Fibroblast of skin of right biceps (primary cell): ENCODE measurements around the gene SUPT20H.

ENCODE experiments used
- DNase-seq: peaks from one replicate; pipeline ENCODE4 v3.0.0-alpha.2; 2013

The SUPT20H gene

DNA sequence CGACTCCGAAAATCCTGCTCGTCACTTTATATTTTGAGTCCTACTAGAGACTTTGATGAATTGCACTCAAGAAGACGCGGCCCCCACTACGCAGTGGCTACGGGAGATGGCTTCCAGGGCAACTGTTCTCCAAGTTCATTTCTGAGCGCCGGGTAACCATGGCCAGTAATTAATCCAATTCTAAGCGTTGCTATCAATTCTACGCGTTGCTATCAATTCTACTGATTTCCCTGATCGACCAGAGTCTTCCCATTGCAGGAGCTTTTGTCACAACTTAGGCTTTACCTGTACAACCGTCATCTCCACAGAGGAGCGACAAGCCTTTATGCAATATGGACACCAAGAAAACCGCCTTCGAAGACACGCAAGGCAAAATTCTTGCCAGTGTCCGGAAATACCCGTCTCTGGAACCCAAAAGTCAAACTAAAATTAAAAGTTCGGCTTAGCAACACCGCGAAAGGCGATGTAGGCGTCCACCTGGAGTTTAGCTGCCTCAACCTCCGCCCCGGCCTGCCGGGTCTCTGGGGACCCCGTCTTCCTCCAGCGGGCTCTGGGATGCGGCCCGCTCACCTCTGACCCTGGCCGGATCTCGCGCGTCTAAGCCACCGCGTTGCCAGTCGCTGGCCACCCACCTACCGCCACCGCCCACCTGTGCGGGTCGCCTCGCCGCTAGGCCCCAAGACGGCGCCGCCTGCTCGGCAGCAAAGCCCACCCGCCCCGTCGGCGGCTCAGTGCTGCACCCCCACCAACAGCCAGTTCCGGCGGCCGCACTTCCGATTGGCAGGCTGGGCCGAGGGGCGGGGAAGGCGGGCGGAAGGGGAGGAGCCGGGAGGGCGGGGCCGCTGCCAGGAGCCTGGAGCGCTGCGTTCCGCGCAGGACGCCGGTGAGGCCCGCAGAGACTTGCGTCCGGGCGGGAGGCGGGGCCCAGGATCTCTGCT is at the start of gene SUPT20H:
Gene SUPT20H (minus strand): TSS at position 779 of the 938 bp plus-strand sequence. CDS start 8,198 bp downstream, outside the sequence.
- peak; percentile 93 for DNase-seq

DNA sequence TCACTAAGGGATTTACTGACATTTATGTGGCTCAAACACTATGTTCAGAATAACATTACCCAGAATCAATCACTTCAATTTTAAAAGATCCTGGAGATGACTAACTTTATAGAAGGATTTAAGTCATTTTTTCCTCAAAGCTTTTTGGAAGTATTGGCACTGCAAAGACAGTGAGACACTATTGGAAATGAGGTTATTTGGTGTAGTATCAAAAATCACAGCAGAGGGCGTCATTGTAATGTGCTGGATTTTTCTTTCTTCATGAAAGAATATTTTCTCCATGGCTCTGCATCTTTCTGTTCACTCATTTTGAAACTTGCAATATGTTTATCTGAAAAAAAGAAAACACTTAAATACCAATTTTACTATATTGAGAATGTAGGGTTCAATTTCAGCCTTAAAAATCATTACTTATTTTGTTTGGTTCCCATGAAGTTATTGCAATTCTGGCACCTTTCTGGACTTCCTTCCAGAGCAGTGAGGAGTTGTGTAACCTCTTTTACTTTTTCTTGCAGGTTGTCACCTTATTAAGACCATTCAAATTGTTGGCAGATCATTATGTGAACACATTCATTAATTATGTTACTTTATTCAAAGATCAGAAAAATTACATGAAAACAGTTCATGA is 49.7 kb upstream of the SUPT20H start:
- peak; percentile 77 for DNase-seq

DNA sequence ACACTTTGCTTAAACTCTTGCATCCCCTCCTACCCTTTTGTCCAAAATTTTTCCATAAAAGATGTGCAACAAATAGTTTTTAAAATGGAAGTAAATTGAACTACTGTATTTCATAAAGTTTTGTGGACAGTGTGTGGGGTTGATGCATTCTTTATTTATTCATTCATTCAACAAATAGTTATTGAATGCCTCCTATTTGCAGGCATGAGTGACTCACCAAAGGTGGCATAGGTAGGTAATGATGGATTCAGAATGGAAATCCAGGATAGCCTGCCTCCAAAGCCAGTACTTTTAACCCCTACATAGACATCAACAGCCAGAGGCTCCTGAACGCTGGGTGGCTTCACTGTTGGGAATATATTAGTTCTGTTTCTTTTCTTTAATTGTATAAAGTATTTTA is 48.4 kb upstream of the SUPT20H start:
- no peak for DNase-seq

GRCh38 chr13:37107456-37107855 is 48.0 kb upstream of the SUPT20H start:
- DNase-seq = peak; percentile 35

DNA sequence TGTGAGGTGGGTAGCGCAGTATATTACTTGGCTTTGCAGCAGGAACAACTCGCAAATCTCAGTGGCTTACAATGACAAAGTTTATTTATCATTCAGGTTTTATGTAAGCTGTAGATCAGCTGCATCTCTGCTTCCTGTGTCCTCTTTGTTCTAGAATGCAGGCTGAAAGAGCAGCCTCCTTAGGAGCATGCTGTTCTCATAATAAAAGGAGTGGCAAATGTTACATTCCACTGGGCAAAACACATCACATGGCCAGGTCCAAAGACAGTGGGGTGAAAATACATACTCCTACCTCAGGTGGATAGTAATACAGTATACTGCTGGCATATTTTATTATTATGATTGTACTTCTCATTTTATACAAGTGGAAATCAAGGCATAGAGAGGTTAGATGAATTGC is 47.2 kb upstream of the SUPT20H start:
- DNase-seq = no peak

GRCh38 chr13:37105251-37105714 is 45.8 kb upstream of the SUPT20H start, which contains the start of gene CSNK1A1L:
CSNK1A1L (minus strand) TSS chr13:37105664; CDS start chr13:37105256, 408 bp downstream.
- no peak for DNase-seq

GRCh38 chr13:37102896-37103295 is 43.4 kb upstream of the SUPT20H start:
- peak; percentile 9 for DNase-seq

DNA sequence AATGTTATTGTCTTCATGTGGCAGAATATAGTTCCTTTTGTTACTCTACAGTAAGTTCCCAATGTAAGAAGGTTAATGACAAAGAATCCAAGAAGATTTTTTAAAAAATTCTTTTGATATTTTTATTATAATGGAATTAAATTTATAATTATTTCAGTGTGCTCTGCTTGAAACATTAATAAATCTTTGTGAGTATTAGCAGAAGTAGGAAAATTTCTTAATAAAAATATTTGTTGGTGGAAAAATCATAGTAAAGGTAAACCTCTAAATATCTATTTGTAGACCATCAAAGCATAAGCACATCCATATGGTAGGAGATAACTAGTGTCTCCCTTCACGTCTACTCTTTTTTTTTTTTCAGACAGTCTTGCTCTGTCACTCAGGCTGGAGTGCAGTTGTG is 41.7 kb upstream of the SUPT20H start:
- DNase-seq = no peak

DNA sequence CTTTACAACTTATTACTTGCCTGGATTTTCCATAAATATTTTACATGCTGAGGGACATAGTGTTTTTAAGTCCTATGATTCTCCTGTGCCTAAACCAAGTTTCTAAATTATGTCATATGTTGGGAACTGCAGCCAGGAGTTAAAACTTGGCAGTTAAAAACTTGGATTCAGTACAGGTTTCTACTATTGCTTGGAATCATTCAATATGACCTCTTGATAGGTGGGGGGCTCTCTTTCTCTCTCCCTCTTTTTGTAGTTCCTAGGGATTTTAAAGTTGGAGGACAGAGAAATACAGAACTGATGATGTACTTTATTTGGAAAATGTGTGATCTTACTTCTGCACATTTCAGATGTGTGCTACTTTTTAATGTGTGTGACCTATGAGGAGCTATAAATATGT is 41.2 kb upstream of the SUPT20H start:
- no peak for DNase-seq

DNA sequence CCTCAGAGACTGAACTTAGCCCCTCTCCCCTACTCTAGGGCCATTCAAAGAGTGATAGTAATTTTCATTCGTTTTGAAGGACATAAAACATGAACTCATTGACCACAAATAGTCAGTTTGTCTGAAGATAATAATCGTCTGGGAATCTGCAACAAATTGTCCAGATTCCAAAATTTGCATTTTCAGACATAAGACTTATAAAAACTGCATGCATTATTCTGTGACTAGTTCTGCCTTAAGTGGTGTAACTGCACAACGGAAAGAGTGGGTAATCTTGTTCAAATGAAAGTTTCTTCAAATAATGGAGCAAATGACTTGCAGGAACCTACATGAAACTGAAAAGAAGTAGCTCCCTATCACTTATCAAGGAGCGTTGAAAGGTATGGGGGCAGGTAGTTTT is 37.6 kb upstream of the SUPT20H start:
- peak; percentile 80 for DNase-seq

- DNase-seq = no peak
These were observed 35.4 kb upstream of the SUPT20H start for GRCh38 chr13:37094840-37095239.

DNA sequence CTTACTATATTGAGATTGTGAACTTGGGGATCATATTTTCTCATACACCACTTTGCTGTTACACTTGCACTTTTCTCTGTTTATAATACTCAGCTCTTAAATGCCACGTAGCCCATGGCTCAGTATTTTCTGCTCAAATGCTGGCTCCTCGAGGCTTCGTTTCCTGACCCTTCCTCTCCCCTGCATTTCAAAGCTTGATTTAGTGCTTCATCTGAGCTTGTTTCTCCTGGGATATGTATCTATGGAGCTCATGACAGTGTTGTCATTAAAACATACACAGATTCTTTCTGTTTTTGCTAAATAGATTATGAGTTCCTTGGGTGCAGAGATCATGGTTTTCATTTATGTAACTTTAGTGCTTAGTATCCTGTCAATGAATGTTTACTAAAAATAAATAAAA is 34.6 kb upstream of the SUPT20H start:
- DNase-seq = no peak

GRCh38 chr13:37091835-37092234 is 32.3 kb upstream of the SUPT20H start:
- DNase-seq = no peak

DNA sequence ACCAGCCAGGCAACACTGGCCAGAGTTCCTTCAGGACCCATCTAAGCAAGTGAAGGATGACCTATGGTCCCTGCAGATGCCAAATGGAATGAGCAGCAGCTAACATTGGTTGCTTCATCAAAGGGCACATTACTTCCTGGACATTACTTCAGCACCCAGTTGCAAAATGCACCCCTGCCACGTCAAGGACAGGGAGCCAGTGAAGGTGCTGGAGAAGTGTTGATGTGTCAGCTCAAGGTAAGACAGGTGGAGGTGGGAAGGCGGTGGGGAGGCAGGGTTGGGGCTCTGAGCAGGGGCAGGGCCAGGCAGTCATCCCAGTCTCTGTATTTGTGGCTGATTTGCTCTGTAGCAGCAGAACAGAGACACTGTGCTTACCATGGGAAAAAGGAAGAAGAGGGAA is 31.4 kb upstream of the SUPT20H start:
- DNase-seq = no peak

- no peak for DNase-seq
These were observed 30.0 kb upstream of the SUPT20H start for GRCh38 chr13:37089495-37089894.

GRCh38 chr13:37087486-37087885 is 28.0 kb upstream of the SUPT20H start:
- no peak for DNase-seq

GRCh38 chr13:37085606-37086005 is 26.1 kb upstream of the SUPT20H start:
- no peak for DNase-seq

DNA sequence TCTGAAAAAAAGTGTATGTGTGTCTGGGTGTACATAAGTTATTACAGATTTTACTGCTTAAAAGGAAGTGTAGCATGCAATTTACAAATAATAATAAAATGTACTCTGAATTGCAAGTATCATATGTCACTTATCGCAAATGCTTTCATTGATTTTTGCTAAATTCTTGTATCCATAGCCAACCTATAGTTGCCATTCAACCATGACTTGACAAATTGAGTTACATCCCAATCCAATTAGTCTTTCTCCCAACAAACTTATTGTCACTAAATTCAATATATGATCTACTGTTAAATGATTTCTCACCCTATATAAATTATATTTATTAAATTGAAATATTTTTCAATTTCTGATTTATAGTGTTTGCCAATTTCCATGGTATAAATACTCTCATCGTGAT is 17.3 kb upstream of the SUPT20H start:
- no peak for DNase-seq

- no peak for DNase-seq
These were observed 15.7 kb upstream of the SUPT20H start for GRCh38 chr13:37075164-37075563.

GRCh38 chr13:37074703-37075102 is 15.2 kb upstream of the SUPT20H start:
- peak; percentile 58 for DNase-seq

DNA sequence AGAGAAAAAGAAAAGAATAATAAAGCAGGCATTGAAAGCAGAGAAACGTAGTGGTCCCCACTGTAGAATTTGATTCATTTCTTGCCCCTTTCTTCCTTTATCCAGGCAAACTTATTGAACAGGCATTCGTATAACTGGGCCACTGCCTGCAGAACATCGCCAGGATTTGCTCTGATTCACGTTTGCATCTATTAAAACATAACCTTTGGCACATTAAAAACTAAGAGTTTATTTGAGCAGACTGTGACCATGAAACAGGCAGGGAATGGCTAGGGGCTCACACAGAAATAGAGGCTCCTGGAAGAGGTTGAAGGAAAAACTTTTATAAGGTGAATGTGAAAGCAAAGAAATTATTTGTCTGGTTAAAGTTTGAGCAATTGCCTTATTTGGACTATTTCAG is 12.5 kb upstream of the SUPT20H start:
- DNase-seq = no peak

GRCh38 chr13:37070956-37071355 is 11.5 kb upstream of the SUPT20H start:
- no peak for DNase-seq

DNA sequence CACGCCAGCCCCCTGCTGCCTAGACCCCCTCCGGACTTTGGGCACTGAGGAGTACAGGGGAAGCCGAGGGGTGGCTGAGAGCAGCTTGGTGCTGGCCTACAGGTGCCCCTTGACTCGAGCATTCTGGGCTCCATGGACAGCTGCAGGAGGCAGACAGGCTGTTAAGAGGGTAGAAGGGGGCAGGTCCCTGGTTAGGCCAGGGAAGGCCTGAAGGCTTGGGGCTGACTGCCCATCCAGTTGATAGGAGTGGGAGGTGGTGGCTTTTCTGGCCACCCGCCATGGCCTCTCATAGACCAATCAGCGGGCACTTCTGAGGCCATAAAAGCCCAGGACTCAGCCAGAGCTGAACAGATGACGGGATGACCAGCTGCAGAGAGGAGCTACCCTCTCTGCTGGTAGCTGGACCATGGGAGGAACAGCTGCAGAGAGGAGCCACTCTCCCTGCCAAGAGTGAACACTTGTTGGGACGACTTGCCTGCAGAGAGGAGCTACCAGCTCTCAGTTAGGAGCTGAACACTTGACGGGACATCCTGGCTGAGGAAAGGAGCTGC is 10.7 kb upstream of the SUPT20H start:
- DNase-seq = no peak

GRCh38 chr13:37069597-37070103 is 10.2 kb upstream of the SUPT20H start:
- DNase-seq = no peak
